GM12873 (cell line): ENCODE data around the gene ATPAF1.

Experiments
- TF ChIP-seq, protein P1 (sequence below): IDR thresholded peaks from 2 replicates; pipeline ENCODE4 v1.5.1; 2012; ENCODE audit warnings: low read depth, mild to moderate bottlenecking, moderate library complexity, low read length, control low read depth; ENCODE audit not compliant: insufficient read depth; ENCODE audit errors: missing control alignments

ATPAF1 gene

DNA sequence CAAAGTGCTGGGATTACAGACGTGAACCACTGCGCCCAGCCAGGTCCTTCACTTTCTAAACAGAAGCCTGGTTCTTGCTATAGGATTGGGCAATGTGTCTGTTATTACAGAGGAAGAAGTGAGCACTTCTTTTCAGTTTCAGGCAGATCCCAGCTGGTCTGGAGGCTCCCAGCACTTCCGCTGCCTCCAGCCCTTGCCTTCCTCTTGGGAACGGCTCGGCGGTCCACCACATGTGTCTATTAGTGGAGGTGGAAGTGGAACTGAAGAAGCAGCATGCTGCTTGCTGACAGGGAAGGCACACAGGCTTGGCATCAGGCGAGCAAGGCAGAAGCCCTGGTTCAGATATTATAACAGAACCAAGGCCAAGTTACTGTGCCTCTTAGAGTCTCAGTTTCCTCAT is 81.1 kb downstream of the ATPAF1 start:
- TF ChIP-seq, protein P1, sequence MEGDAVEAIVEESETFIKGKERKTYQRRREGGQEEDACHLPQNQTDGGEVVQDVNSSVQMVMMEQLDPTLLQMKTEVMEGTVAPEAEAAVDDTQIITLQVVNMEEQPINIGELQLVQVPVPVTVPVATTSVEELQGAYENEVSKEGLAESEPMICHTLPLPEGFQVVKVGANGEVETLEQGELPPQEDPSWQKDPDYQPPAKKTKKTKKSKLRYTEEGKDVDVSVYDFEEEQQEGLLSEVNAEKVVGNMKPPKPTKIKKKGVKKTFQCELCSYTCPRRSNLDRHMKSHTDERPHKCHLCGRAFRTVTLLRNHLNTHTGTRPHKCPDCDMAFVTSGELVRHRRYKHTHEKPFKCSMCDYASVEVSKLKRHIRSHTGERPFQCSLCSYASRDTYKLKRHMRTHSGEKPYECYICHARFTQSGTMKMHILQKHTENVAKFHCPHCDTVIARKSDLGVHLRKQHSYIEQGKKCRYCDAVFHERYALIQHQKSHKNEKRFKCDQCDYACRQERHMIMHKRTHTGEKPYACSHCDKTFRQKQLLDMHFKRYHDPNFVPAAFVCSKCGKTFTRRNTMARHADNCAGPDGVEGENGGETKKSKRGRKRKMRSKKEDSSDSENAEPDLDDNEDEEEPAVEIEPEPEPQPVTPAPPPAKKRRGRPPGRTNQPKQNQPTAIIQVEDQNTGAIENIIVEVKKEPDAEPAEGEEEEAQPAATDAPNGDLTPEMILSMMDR = no peak

DNA sequence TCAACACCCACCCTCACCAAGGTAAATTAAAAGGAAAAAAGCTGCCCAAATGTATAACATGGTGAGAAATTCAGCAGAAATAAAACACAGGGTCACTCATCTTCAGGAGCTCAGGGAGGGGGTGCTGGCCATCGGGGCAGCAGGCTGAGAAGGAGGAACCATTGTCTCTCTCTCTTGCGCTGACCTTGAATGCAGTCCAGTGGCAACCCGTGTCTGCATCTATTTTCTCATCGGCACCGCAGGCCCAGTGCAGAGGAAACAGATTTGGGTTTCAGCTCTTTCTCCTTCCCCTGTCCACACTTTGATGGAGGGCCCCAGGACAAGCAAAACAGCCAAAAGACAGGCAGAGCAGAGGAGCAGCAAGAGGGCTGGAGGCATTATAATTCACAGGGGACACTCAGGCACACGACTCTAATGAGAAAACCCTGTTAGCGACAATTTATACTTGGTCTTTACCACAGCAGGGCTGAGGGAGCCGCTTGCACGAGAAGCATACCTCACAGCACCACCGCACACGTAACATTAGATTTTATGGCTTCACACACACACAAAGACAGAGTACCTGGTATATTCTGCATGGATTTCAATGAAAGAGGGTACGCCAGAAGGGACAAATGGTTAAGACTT is 82.7 kb downstream of the ATPAF1 start:
- TF ChIP-seq, protein P1 = no peak

DNA sequence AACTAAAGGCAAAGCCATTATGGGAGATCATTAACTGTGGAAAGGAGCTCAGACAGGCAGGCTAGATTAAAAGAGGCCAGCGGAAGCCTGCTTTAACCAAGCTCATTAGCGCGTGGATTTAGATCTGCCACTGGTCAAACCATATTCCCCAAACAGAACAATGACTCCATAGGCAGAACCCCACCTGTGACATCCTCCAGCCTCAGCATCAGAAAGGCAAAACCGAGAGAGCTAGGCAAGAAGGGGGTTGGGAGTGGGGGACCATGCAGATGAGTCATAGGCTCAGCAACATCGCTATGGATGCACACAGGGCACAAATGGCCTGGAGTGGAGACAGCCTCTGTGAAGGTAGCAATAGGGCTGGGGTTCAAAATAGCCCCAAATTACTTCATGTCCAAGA is 84.7 kb downstream of the ATPAF1 start:
- TF ChIP-seq, protein P1 = no peak

DNA sequence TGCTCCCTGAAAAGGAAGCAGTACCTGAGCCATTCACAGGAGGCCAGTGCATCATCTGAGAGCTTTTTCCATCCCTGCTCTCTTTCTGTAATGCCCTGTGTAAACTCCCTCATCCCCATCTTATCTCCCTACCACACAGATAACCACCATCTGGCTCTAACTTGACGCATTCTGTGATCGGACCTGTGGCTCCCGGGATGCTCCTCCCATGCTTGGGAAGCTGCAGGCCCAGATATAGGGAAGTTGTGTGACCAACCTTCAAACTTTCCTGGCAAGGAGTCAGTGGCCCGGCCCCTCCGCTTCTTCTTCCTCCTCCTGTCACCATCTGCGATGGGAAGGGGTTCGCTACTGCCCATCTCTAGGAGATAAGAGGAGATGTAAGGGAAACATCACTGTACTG is 85.2 kb downstream of the ATPAF1 start:
- TF ChIP-seq, protein P1 = no peak
